Activated naive CD4-positive, alpha-beta T cell treated with Interleukin-2 at 50 U/mL for 16 hours (primary cell): ENCODE results near the gene TRAPPC2L.
A peak's percentile ranks its signal among the peaks of the same experiment; 100 is the strongest.

Source experiments
- DNase-seq: peaks from one replicate; pipeline ENCODE4 v3.0.0-alpha.2; 2020

TRAPPC2L gene

GRCh38 chr16:88839745-88840599 is 17.0 kb upstream of the TRAPPC2L start:
- no peak for DNase-seq

GRCh38 chr16:88840600-88841215 is 16.2 kb upstream of the TRAPPC2L start:
- DNase-seq = no peak

- no peak for DNase-seq
Observed at GRCh38 chr16:88841521-88842307, 15.2 kb upstream of the TRAPPC2L start.

GRCh38 chr16:88842308-88842756 is 14.6 kb upstream of the TRAPPC2L start:
- no peak for DNase-seq

- no peak for DNase-seq
Observed at GRCh38 chr16:88842806-88843205, 14.1 kb upstream of the TRAPPC2L start.

- DNase-seq = no peak
Observed at GRCh38 chr16:88843256-88843655, 13.7 kb upstream of the TRAPPC2L start.

- no peak for DNase-seq
Observed at GRCh38 chr16:88844419-88845036, 12.4 kb upstream of the TRAPPC2L start.

GRCh38 chr16:88846088-88846487 is 10.8 kb upstream of the TRAPPC2L start:
- no peak for DNase-seq

- DNase-seq = no peak
Observed at GRCh38 chr16:88847654-88848053, 9.3 kb upstream of the TRAPPC2L start.

- no peak for DNase-seq
Observed at GRCh38 chr16:88848557-88848956, 8.4 kb upstream of the TRAPPC2L start.

- no peak for DNase-seq
Observed at GRCh38 chr16:88850531-88851199, 6.3 kb upstream of the TRAPPC2L start.

- DNase-seq = no peak
Observed at GRCh38 chr16:88851616-88852015, 5.3 kb upstream of the TRAPPC2L start.

- DNase-seq = no peak
Observed at GRCh38 chr16:88853325-88853941, 3.5 kb upstream of the TRAPPC2L start.

- DNase-seq = peak; percentile 11
Observed at GRCh38 chr16:88854306-88855111, 2.4 kb upstream of the TRAPPC2L start.

GRCh38 chr16:88855176-88855575 is 1.8 kb upstream of the TRAPPC2L start:
- DNase-seq = no peak

- no peak for DNase-seq
Observed at GRCh38 chr16:88855736-88856121, 1.2 kb upstream of the TRAPPC2L start.

- DNase-seq = no peak
Observed at GRCh38 chr16:88856122-88856827, 652 bp upstream of the TRAPPC2L start.

- DNase-seq = peak; percentile 80
Observed at GRCh38 chr16:88857728-88858339, 907 bp downstream of the TRAPPC2L start.

GRCh38 chr16:88859381-88860091 is 2.6 kb downstream of the TRAPPC2L start:
- no peak for DNase-seq
